GM18499 (cell line): ENCODE measurements around the gene GREB1L.
"Not testable (repeated sequence)": the region's sequence is repeated elsewhere in the genome, so short reads cannot be mapped to it uniquely, and the experiment has no call there.

Experiments
- ATAC-seq: cut with Tn5 transposase; IDR thresholded peaks from one replicate; pipeline ENCODE4 v1.9.1; 2021; ENCODE audit warnings: moderate number of reproducible peaks; ENCODE audit not compliant: insufficient read depth, unreplicated experiment

GREB1L gene

DNA sequence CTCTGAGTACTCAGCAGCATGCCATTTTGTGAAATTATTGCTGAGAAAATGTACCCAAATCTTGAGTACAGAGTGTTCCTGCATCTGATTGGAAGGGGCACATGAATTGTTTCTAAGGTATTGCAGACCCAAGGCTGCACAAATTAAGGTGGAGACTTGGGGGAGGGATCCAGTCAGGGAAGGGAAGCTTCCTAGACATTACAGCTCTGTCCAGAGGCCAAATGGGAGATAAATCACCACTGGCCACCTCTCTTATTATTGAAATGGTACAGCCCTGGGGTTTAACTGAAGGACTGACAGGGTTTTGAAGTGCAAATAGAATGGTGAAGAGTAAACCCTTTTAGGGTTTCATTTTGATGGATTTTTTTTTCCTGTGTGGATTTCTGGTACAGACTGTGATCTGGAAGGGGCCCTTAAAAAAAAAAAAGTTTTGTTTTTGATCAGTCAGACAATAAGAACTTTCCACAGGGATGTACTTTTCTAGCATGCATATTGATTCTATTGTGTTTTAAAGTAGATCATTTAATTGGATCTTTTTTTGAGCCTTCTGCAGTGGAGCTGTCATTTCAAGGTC, 119.4 kb downstream of the GREB1L start:
- no peak for ATAC-seq

DNA sequence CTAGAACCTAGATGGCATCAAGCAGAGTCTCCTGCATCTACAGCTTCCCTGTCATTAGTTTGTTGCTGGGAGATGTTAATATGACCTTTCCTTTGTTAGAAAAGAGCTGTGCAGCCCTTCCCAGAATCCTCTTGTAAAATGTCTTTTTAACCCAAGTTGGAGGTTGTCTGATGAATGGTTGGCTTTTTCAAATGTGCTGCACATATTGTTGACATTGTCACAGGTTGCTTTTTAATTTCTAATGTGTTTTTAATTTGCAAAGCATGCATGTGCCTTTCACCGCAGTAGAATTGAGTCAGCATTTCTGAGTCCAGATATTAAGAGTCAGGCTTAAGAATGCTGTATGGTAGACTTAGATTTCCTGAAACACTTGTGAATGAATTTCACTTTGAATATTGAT, 120.8 kb downstream of the GREB1L start:
- no peak for ATAC-seq

DNA sequence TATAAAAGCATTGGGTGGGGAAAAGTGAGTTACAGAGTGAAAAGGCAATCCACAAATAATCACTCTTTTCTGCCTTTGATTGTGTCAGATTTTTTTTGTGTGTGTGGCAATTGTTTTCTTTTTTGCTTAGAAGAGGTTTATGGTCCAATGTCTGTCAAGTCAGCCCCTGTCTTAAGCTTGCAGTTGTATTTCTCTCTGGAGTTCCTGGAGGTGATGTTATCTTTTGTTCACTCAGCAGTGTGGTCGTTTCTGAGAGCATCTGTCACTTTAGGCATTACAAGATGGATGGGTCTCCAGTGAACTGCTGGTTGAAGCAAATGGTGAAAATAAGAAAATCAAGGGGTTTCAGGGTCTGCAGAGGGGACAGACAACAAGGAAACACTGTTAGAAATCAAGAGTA, 121.3 kb downstream of the GREB1L start:
- ATAC-seq = no peak

DNA sequence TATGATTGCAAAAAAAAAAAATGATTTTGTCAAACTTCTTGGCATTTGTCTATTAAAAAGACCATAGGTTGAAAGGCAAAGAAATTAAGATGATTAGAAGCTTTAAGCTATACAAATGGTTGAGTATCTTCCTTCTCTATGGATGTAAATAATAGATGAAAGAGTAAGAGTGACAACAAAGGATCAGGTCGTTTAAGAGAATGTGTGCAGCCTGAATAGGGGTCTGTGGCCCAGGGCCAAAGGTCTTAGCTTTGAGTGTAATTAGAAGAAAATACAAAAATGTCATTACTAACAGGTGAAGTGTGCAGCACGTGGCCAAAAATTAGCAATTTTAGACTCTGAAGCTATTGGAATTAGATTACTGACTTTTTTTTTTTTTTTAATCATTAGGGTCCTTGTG, 122.4 kb downstream of the GREB1L start:
- ATAC-seq = no peak

DNA sequence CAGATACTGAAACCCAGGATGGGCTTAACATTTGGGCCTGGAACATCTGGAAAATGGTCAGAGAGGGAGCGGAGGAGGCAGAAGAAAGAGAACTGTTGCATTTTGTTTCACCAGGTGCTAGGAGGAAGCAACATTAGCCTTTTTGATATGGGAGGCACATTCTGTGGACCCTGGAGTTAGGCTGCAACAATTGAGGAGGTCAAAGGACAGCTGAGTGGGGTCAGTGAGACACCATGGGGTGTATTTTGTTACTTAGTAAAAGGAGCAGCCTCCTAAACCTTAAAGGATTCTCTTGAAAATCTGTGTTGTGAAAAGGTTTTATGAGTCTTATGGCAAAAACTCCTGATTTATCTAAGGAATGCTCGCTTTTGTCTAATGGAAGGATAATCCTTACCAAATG, 124.9 kb downstream of the GREB1L start:
- no peak for ATAC-seq

DNA sequence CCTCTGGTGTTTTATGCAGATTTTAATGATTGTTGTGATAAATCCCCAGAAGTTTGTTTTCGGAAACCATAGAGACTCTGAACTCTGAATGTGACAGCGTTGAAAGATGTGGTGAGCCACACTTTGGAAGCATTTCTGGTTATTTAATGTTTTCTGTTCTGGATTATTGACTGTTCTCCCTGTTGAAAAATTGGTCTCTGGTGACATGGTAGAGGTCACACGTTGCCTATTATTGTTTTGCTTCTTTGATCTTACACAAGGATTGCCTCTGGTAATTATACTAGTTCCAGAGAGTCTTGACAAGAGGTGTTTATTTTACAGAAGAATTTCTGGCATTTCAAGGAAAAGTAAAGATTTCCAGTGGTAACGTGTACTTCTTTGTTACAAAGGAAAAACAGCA, 127.1 kb downstream of the GREB1L start:
- no peak for ATAC-seq

DNA sequence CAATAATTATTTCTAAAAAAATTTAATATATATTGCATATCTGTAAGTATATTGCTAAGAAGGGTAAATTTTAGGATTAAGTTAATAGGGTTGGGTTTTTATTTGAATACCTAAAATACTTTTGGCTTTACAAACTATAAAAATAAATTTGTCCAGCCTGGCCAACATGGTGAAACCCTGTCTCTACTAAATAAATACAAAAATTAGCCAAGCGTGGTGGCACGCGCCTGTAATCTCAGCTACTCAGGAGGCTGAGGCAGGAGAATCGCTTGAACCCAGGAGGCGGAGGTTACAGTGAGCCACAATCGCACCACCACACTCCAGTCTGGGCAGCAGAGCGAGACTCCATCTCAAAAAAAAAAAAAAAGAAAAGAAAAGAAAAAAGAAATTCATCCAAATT, 127.6 kb downstream of the GREB1L start:
- ATAC-seq = not testable (repeated sequence)

DNA sequence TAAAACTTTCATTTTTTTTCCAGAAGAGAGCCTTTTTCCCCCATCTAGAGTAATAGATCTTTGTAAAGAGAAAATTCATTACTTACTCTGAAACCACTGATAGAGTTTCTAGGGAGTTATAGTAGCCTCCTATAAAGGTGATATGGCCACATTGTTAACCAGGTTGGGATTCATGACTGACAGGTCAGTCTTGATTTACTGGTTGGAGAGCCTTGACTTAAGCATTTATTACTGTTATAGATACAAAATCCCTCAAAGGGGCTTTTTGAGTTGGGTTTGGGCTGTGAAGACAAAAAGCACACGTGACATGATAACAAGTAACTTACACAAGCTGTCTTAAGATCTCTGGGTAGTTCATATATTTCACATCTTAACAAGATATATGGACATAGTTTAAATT, 141.0 kb downstream of the GREB1L start:
- ATAC-seq = no peak

DNA sequence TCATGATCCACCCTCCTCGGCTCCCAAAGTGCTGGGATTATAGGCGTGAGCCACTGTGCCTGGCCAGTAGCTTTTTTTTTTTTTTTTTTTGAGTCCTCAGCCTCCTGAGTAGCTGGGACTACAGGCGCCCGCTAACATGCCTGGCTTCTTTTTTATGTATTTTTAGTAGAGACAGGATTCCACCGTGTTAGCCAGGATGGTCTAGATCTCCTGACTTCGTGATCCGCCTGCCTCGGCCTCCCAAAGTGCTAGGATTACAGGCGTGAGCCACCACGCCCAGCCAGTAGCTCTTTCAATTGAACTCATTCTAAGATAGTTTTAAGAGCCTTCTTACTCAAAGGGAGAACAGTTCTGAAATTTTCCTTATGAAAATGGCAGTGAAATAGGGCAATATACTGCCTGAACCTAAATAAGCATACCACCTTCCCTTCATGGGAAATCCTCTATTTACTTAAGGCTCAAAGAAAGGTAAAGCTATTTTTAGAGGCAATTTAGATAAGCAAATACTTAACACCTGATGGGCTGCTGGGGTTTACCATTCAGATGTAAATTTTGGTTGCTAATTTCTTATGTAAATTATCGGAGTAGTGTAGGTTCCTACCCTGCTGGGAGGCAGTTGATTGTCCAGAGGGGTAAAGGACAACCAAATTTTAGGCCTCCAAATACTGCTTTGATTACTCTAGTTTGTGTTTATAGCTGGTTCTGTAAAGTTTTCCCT, 144.7 kb downstream of the GREB1L start:
- no peak for ATAC-seq

DNA sequence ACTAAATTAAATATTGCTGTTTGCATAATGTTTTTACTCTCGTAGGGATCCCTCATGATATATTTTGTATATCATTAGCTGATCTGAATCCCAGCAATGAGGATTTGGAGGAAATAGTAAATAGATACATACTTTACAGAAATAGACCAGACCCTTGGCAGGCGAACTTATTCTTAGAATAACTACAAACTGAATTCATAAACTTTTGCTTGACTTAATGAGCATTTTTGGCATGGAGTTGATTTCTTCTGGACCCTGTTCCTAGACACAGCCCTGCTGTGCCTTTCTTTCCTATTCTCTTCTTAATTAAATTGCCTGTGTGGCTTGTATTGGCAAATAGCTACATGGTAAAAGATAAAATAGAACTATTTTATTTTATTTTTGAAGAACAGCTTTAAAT, 145.9 kb downstream of the GREB1L start:
- ATAC-seq = no peak

DNA sequence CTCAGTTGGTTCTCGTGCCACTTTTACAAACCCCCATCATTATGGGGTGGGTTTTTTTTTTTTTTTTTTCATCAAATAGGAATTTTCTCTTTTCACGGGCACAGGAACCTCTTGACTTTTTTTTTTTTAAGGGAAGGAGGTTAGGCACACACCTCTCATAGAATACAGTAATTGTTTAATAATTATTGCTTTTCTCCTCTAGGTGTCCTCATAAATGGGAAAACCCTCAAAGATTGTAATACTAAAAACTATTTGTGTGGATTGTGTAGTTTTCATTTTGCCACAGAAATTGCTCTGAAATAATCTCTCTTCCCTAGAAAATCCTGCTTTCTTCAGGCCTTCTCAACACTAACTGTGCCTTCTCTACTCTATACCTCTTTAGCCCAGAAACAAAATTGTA, 147.3 kb downstream of the GREB1L start:
- no peak for ATAC-seq

DNA sequence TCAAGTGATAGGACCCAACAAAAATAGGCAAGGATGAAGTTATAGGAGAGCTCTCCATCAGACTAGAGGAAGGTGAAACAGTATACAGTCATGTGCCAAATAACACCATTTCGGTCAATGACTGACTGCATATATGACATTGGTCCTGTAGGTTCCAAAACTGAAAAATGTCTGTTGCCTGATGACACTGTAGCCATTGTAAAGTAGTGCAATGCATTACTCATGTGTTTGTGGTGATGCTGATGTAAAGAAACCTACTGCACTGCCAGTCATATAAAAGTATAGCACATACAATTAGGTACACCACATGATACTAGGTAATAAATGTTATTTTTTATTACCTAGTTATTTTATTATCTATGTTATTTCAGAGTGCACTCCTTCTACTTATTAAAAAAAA, 147.9 kb downstream of the GREB1L start:
- no peak for ATAC-seq

DNA sequence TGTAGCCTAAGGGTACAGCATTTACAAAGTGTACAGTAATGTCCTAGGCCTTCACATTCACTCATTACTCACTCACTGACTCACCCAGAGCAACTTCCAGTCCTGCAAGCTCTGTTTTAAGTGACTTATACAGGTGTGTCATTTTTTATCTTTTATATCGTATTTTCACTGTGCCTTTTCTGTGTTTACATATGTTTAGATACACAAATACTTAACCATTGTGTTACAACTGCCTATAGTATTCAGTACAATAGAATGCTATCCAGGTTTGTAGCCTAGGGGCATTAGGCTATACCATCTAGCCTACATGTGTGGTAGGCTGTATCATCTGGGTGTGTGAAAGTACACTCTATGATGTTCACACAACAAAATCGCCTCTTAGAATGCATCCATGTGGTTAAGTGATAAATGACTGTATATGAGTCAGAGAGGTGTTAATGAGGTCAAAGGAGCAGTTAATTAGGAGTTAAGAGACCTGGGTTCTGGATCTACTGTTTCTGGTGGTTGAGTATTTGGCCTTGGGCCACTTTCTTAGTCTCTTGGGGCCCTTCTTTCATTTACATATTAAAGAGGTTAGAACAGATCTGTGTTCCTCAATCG, 149.1 kb downstream of the GREB1L start:
- no peak for ATAC-seq

DNA sequence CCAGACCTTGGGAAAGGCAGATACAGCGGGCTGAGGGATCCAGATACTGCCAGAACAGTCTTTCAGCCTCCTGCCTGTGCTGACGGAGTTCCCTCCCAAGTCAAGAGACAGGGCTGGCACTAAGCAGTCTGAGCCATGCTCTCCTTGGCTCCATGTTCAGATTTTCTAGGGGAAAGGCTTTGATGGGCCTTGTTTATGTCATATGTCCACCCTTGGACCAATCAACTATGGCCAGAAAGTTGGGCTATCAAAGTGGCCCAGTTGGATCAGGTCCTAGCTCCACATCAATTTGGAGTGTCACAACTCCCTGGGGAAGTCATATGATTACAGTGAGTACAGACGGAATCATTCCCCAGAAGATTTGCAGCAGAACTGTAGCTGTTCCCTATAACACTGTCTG, 152.0 kb downstream of the GREB1L start:
- no peak for ATAC-seq

DNA sequence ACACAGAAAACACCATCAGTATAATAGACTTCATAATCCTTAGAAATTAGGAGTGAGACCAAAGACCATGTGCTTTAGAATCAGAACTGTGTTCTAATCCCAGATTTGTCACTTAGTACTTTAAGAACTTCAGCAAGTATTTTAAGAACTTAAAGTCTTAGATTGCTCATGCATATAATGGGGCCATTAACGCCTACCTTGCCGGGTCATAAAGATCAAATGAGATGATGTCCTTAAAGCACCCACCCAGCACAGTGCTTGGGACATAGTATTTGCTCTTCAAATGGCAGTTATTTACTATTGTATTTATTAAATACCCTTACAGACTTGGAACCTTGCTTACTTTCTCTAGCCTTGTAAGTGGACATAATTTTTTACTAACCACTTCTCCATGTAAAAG, 156.1 kb downstream of the GREB1L start:
- no peak for ATAC-seq

DNA sequence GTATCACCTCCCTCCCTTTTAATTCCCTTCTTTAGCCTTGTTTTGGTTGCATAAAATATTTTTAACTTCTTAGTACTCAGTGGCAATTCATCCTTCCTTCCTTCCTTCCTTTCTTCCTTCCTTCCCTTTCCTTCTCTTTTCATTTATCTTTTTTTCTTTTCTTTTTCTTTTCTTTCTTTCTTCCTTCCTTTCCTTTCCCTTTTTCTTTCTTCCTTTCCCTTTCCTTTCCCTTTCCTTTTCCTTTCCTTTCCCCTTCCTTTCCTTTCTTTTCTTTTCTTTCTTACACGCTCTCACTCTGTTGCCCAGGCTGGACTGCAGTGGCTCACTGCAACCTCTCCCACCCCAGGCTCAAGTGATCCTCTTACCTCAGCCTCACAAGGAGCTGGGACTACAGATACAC, 160.2 kb downstream of the GREB1L start:
- ATAC-seq = no peak

DNA sequence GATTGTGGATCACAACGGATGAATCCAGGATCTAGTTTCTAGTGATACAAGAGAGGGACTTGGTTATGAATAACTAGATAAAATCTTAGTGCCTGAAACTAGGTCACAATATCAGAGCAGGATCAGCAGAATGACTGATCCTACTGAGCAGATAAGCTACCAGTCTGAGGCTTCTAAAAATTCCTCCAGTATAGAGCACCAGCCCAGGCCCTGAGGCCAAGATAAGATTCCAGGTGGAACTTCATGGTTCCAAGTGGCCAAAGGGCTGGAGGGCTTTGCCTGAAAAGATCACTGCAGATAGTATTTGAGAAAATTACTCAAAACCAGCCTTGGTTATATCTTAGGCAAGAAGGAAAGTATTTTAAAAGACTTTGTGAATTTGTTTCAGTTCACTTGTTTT, 162.4 kb downstream of the GREB1L start:
- no peak for ATAC-seq

DNA sequence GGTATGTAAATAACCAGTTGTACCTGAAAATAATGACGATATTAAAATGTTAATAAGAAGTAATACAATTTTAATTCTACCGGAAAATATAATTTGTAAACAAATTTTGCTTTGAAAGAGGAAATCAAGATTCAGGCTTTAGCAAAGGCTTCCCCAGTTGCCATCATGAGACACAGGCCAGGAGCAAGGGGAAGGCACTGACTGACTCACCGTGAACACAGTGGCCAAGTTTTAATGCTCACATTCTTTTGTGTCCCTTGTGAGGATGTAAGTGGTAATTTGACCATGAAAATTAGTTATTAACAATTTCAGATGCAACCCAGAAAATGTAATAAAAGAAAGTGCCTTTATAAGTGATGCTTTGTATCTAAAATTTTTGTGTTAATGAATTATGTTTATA, 164.1 kb downstream of the GREB1L start:
- no peak for ATAC-seq

DNA sequence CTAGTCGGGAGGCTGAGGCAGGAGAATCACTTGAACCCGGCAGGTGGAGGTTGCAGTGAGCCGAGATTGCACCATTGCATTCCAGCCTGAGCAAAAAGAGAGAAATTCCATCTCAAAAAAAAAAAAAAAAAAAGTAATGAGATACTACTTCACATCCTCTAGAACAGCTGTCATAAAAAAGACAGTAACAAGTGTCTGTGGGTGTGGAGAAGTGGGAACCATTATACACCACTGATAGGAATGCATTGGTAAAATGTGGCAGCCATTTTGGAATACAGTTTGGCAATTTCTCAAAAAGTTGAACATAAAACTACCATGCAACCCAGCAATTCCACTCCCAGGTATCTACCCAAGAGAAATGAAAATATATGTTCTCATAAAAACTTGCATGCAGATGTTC, 166.6 kb downstream of the GREB1L start:
- no peak for ATAC-seq

DNA sequence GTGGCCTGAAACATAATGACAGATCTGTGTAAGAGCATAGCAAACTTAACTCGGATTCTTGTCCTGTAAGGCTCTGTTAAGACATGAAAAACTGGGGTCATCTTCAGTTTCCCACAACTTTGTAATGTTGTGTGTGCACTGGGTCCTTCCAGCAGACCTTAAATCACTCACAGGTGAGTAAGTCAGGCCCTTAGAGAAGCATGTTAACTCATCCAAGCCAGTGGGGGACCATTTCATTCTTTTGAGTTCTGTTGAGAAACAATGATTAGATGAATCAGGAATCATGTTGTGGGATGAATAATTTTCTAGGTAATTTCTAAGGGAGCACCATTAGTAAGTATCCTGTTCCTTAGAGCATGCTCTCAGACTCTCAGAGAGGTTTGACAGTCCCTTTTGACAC, 191.4 kb downstream of the GREB1L start:
- no peak for ATAC-seq

DNA sequence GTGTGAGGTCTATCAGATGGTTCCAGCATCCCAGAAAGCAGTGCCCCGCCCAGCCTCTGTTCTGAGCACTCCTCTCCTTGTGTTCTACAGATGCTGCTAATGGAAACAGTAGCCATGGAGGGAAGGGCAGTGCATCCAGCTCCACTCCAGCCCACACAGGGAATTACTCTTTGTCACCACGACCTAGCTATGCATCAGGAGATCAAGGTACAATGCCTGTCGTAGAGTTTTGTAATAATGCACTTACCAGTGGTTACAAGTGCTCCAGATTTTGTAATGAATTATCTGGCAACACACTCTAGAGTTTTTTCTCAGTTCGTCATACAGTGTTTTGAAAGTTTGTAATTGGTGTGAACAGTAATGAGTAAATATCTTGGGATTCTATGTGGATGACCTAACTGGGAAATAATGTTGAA, 197.4 kb downstream of the GREB1L start:
- no peak for ATAC-seq

DNA sequence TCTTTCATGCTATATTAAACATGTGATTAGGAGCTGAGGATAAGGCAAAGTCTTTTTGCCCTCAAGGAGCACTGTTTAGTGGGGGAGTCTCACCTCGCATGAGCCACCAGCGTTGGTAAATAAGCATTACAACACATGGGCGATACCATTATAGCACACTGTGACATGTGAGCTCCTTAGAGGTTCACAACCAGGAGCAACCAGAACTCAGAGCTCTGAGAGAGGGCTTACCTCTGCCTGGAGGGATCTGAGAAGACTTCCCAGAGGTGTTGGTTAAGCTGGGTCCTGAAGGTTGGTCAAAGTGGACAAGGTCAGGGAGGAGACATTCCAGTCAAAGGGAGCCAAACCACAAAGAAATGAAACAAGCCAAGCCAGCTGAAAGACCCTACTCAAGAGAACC, 199.6 kb downstream of the GREB1L start:
- ATAC-seq = no peak
